NCI-H1092 (cell line): ENCODE results near the gene PRR5.
"Not testable (repeated sequence)": the region's sequence is repeated elsewhere in the genome, so short reads cannot be mapped to it uniquely, and the experiment has no call there.

Experiments used
- DNase-seq: peaks from one replicate; lab custom pipeline; 2025; lab: John Stamatoyannopoulos, UW

Gene PRR5

GRCh38 chr22:44735518-44736428, 33.8 kb downstream of the PRR5 start:
- DNase-seq, result no peak

GRCh38 chr22:44736581-44737405, 34.8 kb downstream of the PRR5 start:
- DNase-seq, result no peak

- no peak for DNase-seq
Observed at GRCh38 chr22:44737406-44738346, 35.7 kb downstream of the PRR5 start.

- DNase-seq, result no peak
Observed at GRCh38 chr22:44738347-44738715, 36.3 kb downstream of the PRR5 start.

- no peak for DNase-seq
Observed at GRCh38 chr22:44739024-44739423, 37.0 kb downstream of the PRR5 start.

GRCh38 chr22:44739666-44740065, 37.7 kb downstream of the PRR5 start:
- not testable (repeated sequence) for DNase-seq

GRCh38 chr22:44740307-44740706, 38.3 kb downstream of the PRR5 start:
- DNase-seq, result no peak

GRCh38 chr22:44741929-44742328, 39.9 kb downstream of the PRR5 start:
- DNase-seq, result no peak

- DNase-seq, result no peak
Observed at GRCh38 chr22:44743247-44743646, 41.2 kb downstream of the PRR5 start.

- no peak for DNase-seq
Observed at GRCh38 chr22:44743804-44744211, 41.8 kb downstream of the PRR5 start.

GRCh38 chr22:44745853-44746789, 44.1 kb downstream of the PRR5 start:
- DNase-seq, result no peak

GRCh38 chr22:44747784-44748127, 45.8 kb downstream of the PRR5 start:
- DNase-seq, result not testable (repeated sequence)

GRCh38 chr22:44748524-44748923, 46.5 kb downstream of the PRR5 start:
- DNase-seq, result no peak

GRCh38 chr22:44750481-44750880, 48.5 kb downstream of the PRR5 start:
- DNase-seq, result no peak

GRCh38 chr22:44752285-44753188, 50.5 kb downstream of the PRR5 start, which contains the start of gene ARHGAP8:
Gene ARHGAP8 (plus strand): TSS chr22:44752575. CDS start chr22:44786528, 33,953 bp downstream.
- DNase-seq, result no peak

- no peak for DNase-seq
Observed at GRCh38 chr22:44753189-44754042, 51.4 kb downstream of the PRR5 start.

GRCh38 chr22:44754998-44755397, 53.0 kb downstream of the PRR5 start:
- DNase-seq, result no peak

- no peak for DNase-seq
Observed at GRCh38 chr22:44755417-44755816, 53.4 kb downstream of the PRR5 start.

GRCh38 chr22:44755956-44756361, 54.0 kb downstream of the PRR5 start:
- DNase-seq, result no peak
